Measurements from ENCODE around the gene OR52B6. TPM values are rescaled to one million over a fixed set of nuclear protein-coding genes. Genes with fewer than 3 reads are reported as not detected.
"Not testable (repeated sequence)": the region's sequence is repeated elsewhere in the genome, so short reads cannot be mapped to it uniquely, and the experiment has no call there.

OR52B6 gene
- polyA plus RNA-seq, 1 donor from 2014 or later = not detected

- H3K27ac Mint-ChIP-seq = no peak overlapping the region
- H3K9me3 Mint-ChIP-seq = no peaks in the 10 kb centered on the region
- H3K27me3 Mint-ChIP-seq = no peaks in the 10 kb centered on the region
- no peaks in the 10 kb centered on the region for H3K4me1 Mint-ChIP-seq
- no peaks in the 10 kb centered on the region for H3K36me3 Mint-ChIP-seq
- no peak overlapping the region for H3K4me3 Mint-ChIP-seq
Observed at GRCh38 chr11:5577101-5577500, 3.6 kb upstream of the OR52B6 start.

GRCh38 chr11:5581014-5581413, 337 bp downstream of the OR52B6 start:
- no peak overlapping the region for H3K27ac Mint-ChIP-seq
- no peak overlapping the region for H3K4me3 Mint-ChIP-seq
- peaks cover 1% of the 10 kb centered on the region for H3K27me3 Mint-ChIP-seq
- H3K9me3 Mint-ChIP-seq = peaks cover 0 to 4% (median 2%) of the 10 kb centered on the region in 3 donors
- no peaks in the 10 kb centered on the region for H3K4me1 Mint-ChIP-seq
- H3K36me3 Mint-ChIP-seq = no peaks in the 10 kb centered on the region

- H3K4me3 Mint-ChIP-seq, H3K27me3 Mint-ChIP-seq, H3K36me3 Mint-ChIP-seq, H3K4me1 Mint-ChIP-seq, H3K27ac Mint-ChIP-seq, H3K9me3 Mint-ChIP-seq: not testable (repeated sequence)
Observed at GRCh38 chr11:5584458-5584857, 3.8 kb downstream of the OR52B6 start.

GRCh38 chr11:5589906-5590305, 9.2 kb downstream of the OR52B6 start:
- H3K9me3 Mint-ChIP-seq, H3K27ac Mint-ChIP-seq, H3K4me1 Mint-ChIP-seq, H3K4me3 Mint-ChIP-seq, H3K27me3 Mint-ChIP-seq, H3K36me3 Mint-ChIP-seq: not testable (repeated sequence)

GRCh38 chr11:5591613-5592012, 10.9 kb downstream of the OR52B6 start:
- peaks cover 3% of the 10 kb centered on the region for H3K27me3 Mint-ChIP-seq
- H3K9me3 Mint-ChIP-seq = no peaks in the 10 kb centered on the region
- no peak overlapping the region for H3K27ac Mint-ChIP-seq
- peaks cover 0 to 5% (median 3%) of the 10 kb centered on the region in 3 donors for H3K4me1 Mint-ChIP-seq
- H3K36me3 Mint-ChIP-seq = peaks cover 4% of the 10 kb centered on the region
- no peak overlapping the region for H3K4me3 Mint-ChIP-seq

- H3K27me3 Mint-ChIP-seq = peaks cover 5% of the 10 kb centered on the region
- no peak overlapping the region for H3K4me3 Mint-ChIP-seq
- H3K27ac Mint-ChIP-seq = no peak overlapping the region
- H3K9me3 Mint-ChIP-seq = no peaks in the 10 kb centered on the region
- peaks cover 0 to 7% (median 3%) of the 10 kb centered on the region in 3 donors for H3K4me1 Mint-ChIP-seq
- peaks cover 1% of the 10 kb centered on the region for H3K36me3 Mint-ChIP-seq
Observed at GRCh38 chr11:5592615-5593014, 11.9 kb downstream of the OR52B6 start.

GRCh38 chr11:5593146-5593545, 12.5 kb downstream of the OR52B6 start:
- peaks cover 0 to 7% (median 3%) of the 10 kb centered on the region in 3 donors for H3K4me1 Mint-ChIP-seq
- H3K36me3 Mint-ChIP-seq = peaks cover 1% of the 10 kb centered on the region
- H3K27ac Mint-ChIP-seq = no peak overlapping the region
- no peaks in the 10 kb centered on the region for H3K9me3 Mint-ChIP-seq
- H3K27me3 Mint-ChIP-seq = peaks cover 7% of the 10 kb centered on the region
- no peak overlapping the region for H3K4me3 Mint-ChIP-seq

GRCh38 chr11:5596607-5597201, 16.0 kb downstream of the OR52B6 start, which contains the start of gene TRIM6:
Gene TRIM6, plus strand, starts transcription at chr11:5596637. Its CDS starts 261 bp downstream, at chr11:5596898.
- Mint-ChIP-seq H3K4me1 (peaks cover 0 to 9% (median 3%) of the 10 kb centered on the region in 3 donors), H3K27ac (peak within 1 kb of the TSS in 1 of 3 donors; percentile 93), H3K27me3 (peaks cover 8% of the 10 kb centered on the region), H3K36me3 (peaks cover 1% of the 10 kb centered on the region), H3K4me3 (peak within 1 kb of the TSS in 3 of 4 donors; percentile 84 to 94 (median 89)), H3K9me3 (no peaks in the 10 kb centered on the region)

GRCh38 chr11:5597953-5598352, 17.3 kb downstream of the OR52B6 start:
- peaks cover 8% of the 10 kb centered on the region for H3K27me3 Mint-ChIP-seq
- H3K36me3 Mint-ChIP-seq = peaks cover 1% of the 10 kb centered on the region
- H3K4me1 Mint-ChIP-seq = peaks cover 0 to 9% (median 3%) of the 10 kb centered on the region in 3 donors
- no peaks in the 10 kb centered on the region for H3K9me3 Mint-ChIP-seq
- no peak overlapping the region for H3K4me3 Mint-ChIP-seq
- no peak overlapping the region for H3K27ac Mint-ChIP-seq

GRCh38 chr11:5600374-5600851, 19.7 kb downstream of the OR52B6 start:
- Mint-ChIP-seq H3K4me3 (no peak overlapping the region), H3K36me3 (no peaks in the 10 kb centered on the region), H3K27me3 (peaks cover 8% of the 10 kb centered on the region), H3K27ac (no peak overlapping the region), H3K4me1 (peaks cover 0 to 8% (median 3%) of the 10 kb centered on the region in 3 donors), H3K9me3 (no peaks in the 10 kb centered on the region)

- not testable (repeated sequence) for H3K4me3 Mint-ChIP-seq, H3K36me3 Mint-ChIP-seq, H3K9me3 Mint-ChIP-seq, H3K27me3 Mint-ChIP-seq, H3K4me1 Mint-ChIP-seq, H3K27ac Mint-ChIP-seq
Observed at GRCh38 chr11:5602791-5603190, 22.1 kb downstream of the OR52B6 start.

- Mint-ChIP-seq H3K9me3 (no peaks in the 10 kb centered on the region), H3K4me3 (no peak overlapping the region), H3K4me1 (peaks cover 0 to 2% (median 0%) of the 10 kb centered on the region in 3 donors), H3K27me3 (peaks cover 2% of the 10 kb centered on the region), H3K36me3 (no peaks in the 10 kb centered on the region), H3K27ac (no peak overlapping the region)
Observed at GRCh38 chr11:5603326-5603725, 22.6 kb downstream of the OR52B6 start.

GRCh38 chr11:5604896-5605295, 24.2 kb downstream of the OR52B6 start:
- no peaks in the 10 kb centered on the region for H3K9me3 Mint-ChIP-seq
- peaks cover 0 to 2% (median 0%) of the 10 kb centered on the region in 3 donors for H3K4me1 Mint-ChIP-seq
- H3K36me3 Mint-ChIP-seq = no peaks in the 10 kb centered on the region
- H3K4me3 Mint-ChIP-seq = no peak overlapping the region
- H3K27me3 Mint-ChIP-seq = no peaks in the 10 kb centered on the region
- H3K27ac Mint-ChIP-seq = no peak overlapping the region

- H3K27ac Mint-ChIP-seq = no peak overlapping the region
- no peak overlapping the region for H3K4me3 Mint-ChIP-seq
- no peaks in the 10 kb centered on the region for H3K27me3 Mint-ChIP-seq
- no peaks in the 10 kb centered on the region for H3K4me1 Mint-ChIP-seq
- H3K36me3 Mint-ChIP-seq = no peaks in the 10 kb centered on the region
- peaks cover 0 to 3% (median 0%) of the 10 kb centered on the region in 3 donors for H3K9me3 Mint-ChIP-seq
Observed at GRCh38 chr11:5605849-5606248, 25.2 kb downstream of the OR52B6 start.

- no peaks in the 10 kb centered on the region for H3K4me1 Mint-ChIP-seq
Observed at GRCh38 chr11:5608808-5609207, 28.1 kb downstream of the OR52B6 start.

GRCh38 chr11:5610446-5610845, 29.8 kb downstream of the OR52B6 start:
- Mint-ChIP-seq H3K36me3 (no peaks in the 10 kb centered on the region), H3K27ac (no peak overlapping the region), H3K4me1 (no peaks in the 10 kb centered on the region), H3K4me3 (no peak overlapping the region), H3K9me3 (peaks cover 0 to 3% (median 0%) of the 10 kb centered on the region in 3 donors), H3K27me3 (no peaks in the 10 kb centered on the region)

More at GRCh38 chr11:5608808-5609207, 28.1 kb downstream of the OR52B6 start:
- H3K9me3 Mint-ChIP-seq = peaks cover 0 to 3% (median 0%) of the 10 kb centered on the region in 3 donors
- no peak overlapping the region for H3K4me3 Mint-ChIP-seq
- no peak overlapping the region for H3K27ac Mint-ChIP-seq
- H3K36me3 Mint-ChIP-seq = no peaks in the 10 kb centered on the region
- no peaks in the 10 kb centered on the region for H3K27me3 Mint-ChIP-seq
